Measurements from ENCODE around the gene UBR1. TPM values are rescaled to one million over a fixed set of nuclear protein-coding genes. Genes with fewer than 3 reads are reported as not detected.

The UBR1 gene
- total and polyA plus RNA-seq, 2 donors from 2014 or later = 6.0 to 36.9 TPM

- DNase-seq (no peak), FAIRE-seq (no peak)
- no peaks in the 10 kb centered on the region for H3K9me3 ChIP-seq (ENCODE audit: control insufficient read depth in 2 of 3, insufficient read depth in 1 of 3, low read length in 3 of 3)
- H3K4me1 ChIP-seq (ENCODE audit: control insufficient read depth in 2 of 3, insufficient read depth in 2 of 3, low read depth in 1 of 3, low read length in 3 of 3) = peaks cover 0 to 6% (median 4%) of the 10 kb centered on the region in 3 donors
- no peak overlapping the region for H3K9ac ChIP-seq (ENCODE audit: low read length in 3 of 3)
- H3K27me3 ChIP-seq (ENCODE audit: control insufficient read depth, insufficient read depth, low read length) = no peaks in the 10 kb centered on the region
- H3K27ac ChIP-seq (ENCODE audit: low read depth in 2 of 2, low read length in 2 of 2) = no peak overlapping the region
- peaks cover 0 to 5% (median 2%) of the 10 kb centered on the region in 3 donors for H3K36me3 ChIP-seq (ENCODE audit: control insufficient read depth in 2 of 3, insufficient read depth in 3 of 3, low read length in 3 of 3)
- intact Hi-C loops (cut with DNase I) = no loop called here
- no peak overlapping the region for H3K4me3 ChIP-seq (ENCODE audit: low read length in 3 of 3)
- no peak for TF ChIP-seq CTCF (IDR thresholded peaks at IDR 0.05; ENCODE audit: borderline replicate concordance, extremely low read depth, insufficient read depth)
Measured at GRCh38 chr15:43104426-43104825, 1.4 kb downstream of the UBR1 start.

- Histone ChIP-seq H3K4me1 (ENCODE audit: control insufficient read depth in 2 of 3, insufficient read depth in 2 of 3, low read depth in 1 of 3, low read length in 3 of 3) (peaks cover 0 to 6% (median 4%) of the 10 kb centered on the region in 3 donors), H3K9ac (ENCODE audit: low read length in 3 of 3) (no peak overlapping the region), H3K4me3 (ENCODE audit: low read length in 3 of 3) (no peak overlapping the region), H3K27me3 (ENCODE audit: control insufficient read depth, insufficient read depth, low read length) (no peaks in the 10 kb centered on the region), H3K27ac (ENCODE audit: low read depth in 2 of 2, low read length in 2 of 2) (no peak overlapping the region), H3K9me3 (ENCODE audit: control insufficient read depth in 2 of 3, insufficient read depth in 1 of 3, low read length in 3 of 3) (no peaks in the 10 kb centered on the region), H3K36me3 (ENCODE audit: control insufficient read depth in 2 of 3, insufficient read depth in 3 of 3, low read length in 3 of 3) (peaks cover 0 to 5% (median 2%) of the 10 kb centered on the region in 3 donors)
- intact Hi-C loops (cut with DNase I) = no loop called here
- DNase-seq = no peak
- FAIRE-seq = no peak
- no peak for TF ChIP-seq CTCF (IDR thresholded peaks at IDR 0.05; ENCODE audit: borderline replicate concordance, extremely low read depth, insufficient read depth)
Measured at GRCh38 chr15:43103907-43104306, 1.9 kb downstream of the UBR1 start.

GRCh38 chr15:43102187-43102586 is 3.7 kb downstream of the UBR1 start:
- no peak overlapping the region for H3K9ac ChIP-seq (ENCODE audit: low read length in 3 of 3)
- DNase-seq (peak in 2 of 5 donors; percentile 16 to 20), FAIRE-seq (no peak)
- peaks cover 0 to 7% (median 2%) of the 10 kb centered on the region in 3 donors for H3K36me3 ChIP-seq (ENCODE audit: control insufficient read depth in 2 of 3, insufficient read depth in 3 of 3, low read length in 3 of 3)
- no peaks in the 10 kb centered on the region for H3K9me3 ChIP-seq (ENCODE audit: control insufficient read depth in 2 of 3, insufficient read depth in 1 of 3, low read length in 3 of 3)
- no peaks in the 10 kb centered on the region for H3K27me3 ChIP-seq (ENCODE audit: control insufficient read depth, insufficient read depth, low read length)
- no peak overlapping the region for H3K27ac ChIP-seq (ENCODE audit: low read depth in 2 of 2, low read length in 2 of 2)
- intact Hi-C loops (cut with DNase I) = no loop called here
- no peak overlapping the region for H3K4me3 ChIP-seq (ENCODE audit: low read length in 3 of 3)
- no peak for TF ChIP-seq CTCF (IDR thresholded peaks at IDR 0.05; ENCODE audit: borderline replicate concordance, extremely low read depth, insufficient read depth)
- peaks cover 0 to 6% (median 4%) of the 10 kb centered on the region in 3 donors for H3K4me1 ChIP-seq (ENCODE audit: control insufficient read depth in 2 of 3, insufficient read depth in 2 of 3, low read depth in 1 of 3, low read length in 3 of 3)

- no peak overlapping the region for H3K9ac ChIP-seq (ENCODE audit: low read length in 3 of 3)
- no peak overlapping the region for H3K27ac ChIP-seq (ENCODE audit: low read depth in 2 of 2, low read length in 2 of 2)
- no peak for FAIRE-seq
- peaks cover 0 to 7% (median 2%) of the 10 kb centered on the region in 3 donors for H3K36me3 ChIP-seq (ENCODE audit: control insufficient read depth in 2 of 3, insufficient read depth in 3 of 3, low read length in 3 of 3)
- peaks cover 0 to 4% (median 2%) of the 10 kb centered on the region in 3 donors for H3K4me1 ChIP-seq (ENCODE audit: control insufficient read depth in 2 of 3, insufficient read depth in 2 of 3, low read depth in 1 of 3, low read length in 3 of 3)
- TF ChIP-seq CTCF (IDR thresholded peaks at IDR 0.05; ENCODE audit: borderline replicate concordance, extremely low read depth, insufficient read depth) = no peak
- H3K9me3 ChIP-seq (ENCODE audit: control insufficient read depth in 2 of 3, insufficient read depth in 1 of 3, low read length in 3 of 3) = no peaks in the 10 kb centered on the region
- no peaks in the 10 kb centered on the region for H3K27me3 ChIP-seq (ENCODE audit: control insufficient read depth, insufficient read depth, low read length)
- no peak for DNase-seq
- H3K4me3 ChIP-seq (ENCODE audit: low read length in 3 of 3) = no peak overlapping the region
- intact Hi-C loops (cut with DNase I) = no loop called here
Measured at GRCh38 chr15:43100971-43101370, 4.9 kb downstream of the UBR1 start.
